ENCODE results near the gene DZIP1L.

GRCh38 chr3:138032567-138032966 is 82.8 kb downstream of the DZIP1L start:
- TF ChIP-seq CTCF (IDR thresholded peaks at IDR 0.05; ENCODE audit: extremely low read depth in 1 of 2, insufficient read depth in 1 of 2, low read depth in 1 of 2, low read length in 2 of 2): no peak
- TF ChIP-seq POLR2A (IDR thresholded peaks at IDR 0.05; ENCODE audit: low read depth, low read length): no peak
- TF ChIP-seq JUN (IDR thresholded peaks at IDR 0.05; ENCODE audit: borderline replicate concordance, insufficient read depth, insufficient read length, low read depth): no peak
- no peak for TF ChIP-seq MYC (IDR thresholded peaks at IDR 0.05; ENCODE audit: low read depth, low read length)

Measured in endothelial cell of umbilical vein (primary cell).